Measurements from ENCODE around the gene RIIAD1. TPM values are rescaled to one million over a fixed set of nuclear protein-coding genes. Genes with fewer than 3 reads are reported as not detected.

Gene RIIAD1
- total RNA-seq, 1 donor from 2014 or later = not detected

GRCh38 chr1:151710187-151710840 is 11.0 kb upstream of the RIIAD1 start:
- TF ChIP-seq CTCF (IDR thresholded peaks at IDR 0.05; ENCODE audit: unreplicated experiment) = no peak
- H3K27me3 Mint-ChIP-seq (ENCODE audit: unreplicated experiment) = peaks cover 6% of the 10 kb centered on the region
- no peak overlapping the region for H3K27ac Mint-ChIP-seq (ENCODE audit: unreplicated experiment)
- DNase-seq (ENCODE audit: low spot score) = peak; percentile 46
- no peaks in the 10 kb centered on the region for H3K36me3 Mint-ChIP-seq (ENCODE audit: low read depth, unreplicated experiment)
- no peaks in the 10 kb centered on the region for H3K9me3 Mint-ChIP-seq (ENCODE audit: unreplicated experiment)
- H3K4me3 Mint-ChIP-seq (ENCODE audit: unreplicated experiment) = no peak overlapping the region
- H3K4me1 Mint-ChIP-seq (ENCODE audit: unreplicated experiment) = peaks cover 8% of the 10 kb centered on the region

- Mint-ChIP-seq H3K27ac (ENCODE audit: unreplicated experiment) (no peak overlapping the region), H3K9me3 (ENCODE audit: unreplicated experiment) (no peaks in the 10 kb centered on the region), H3K4me3 (ENCODE audit: unreplicated experiment) (no peak overlapping the region), H3K4me1 (ENCODE audit: unreplicated experiment) (peaks cover 6% of the 10 kb centered on the region), H3K27me3 (ENCODE audit: unreplicated experiment) (peaks cover 7% of the 10 kb centered on the region), H3K36me3 (ENCODE audit: low read depth, unreplicated experiment) (no peaks in the 10 kb centered on the region)
- no peak for TF ChIP-seq CTCF (IDR thresholded peaks at IDR 0.05; ENCODE audit: unreplicated experiment)
- no peak for DNase-seq (ENCODE audit: low spot score)
These were observed 10.1 kb upstream of the RIIAD1 start for GRCh38 chr1:151711044-151711800.

GRCh38 chr1:151711951-151712350 is 9.4 kb upstream of the RIIAD1 start:
- peaks cover 5% of the 10 kb centered on the region for H3K4me1 Mint-ChIP-seq (ENCODE audit: unreplicated experiment)
- H3K27ac Mint-ChIP-seq (ENCODE audit: unreplicated experiment) = no peak overlapping the region
- no peak for DNase-seq (ENCODE audit: low spot score)
- H3K4me3 Mint-ChIP-seq (ENCODE audit: unreplicated experiment) = no peak overlapping the region
- H3K9me3 Mint-ChIP-seq (ENCODE audit: unreplicated experiment) = no peaks in the 10 kb centered on the region
- no peak for TF ChIP-seq CTCF (IDR thresholded peaks at IDR 0.05; ENCODE audit: unreplicated experiment)
- H3K36me3 Mint-ChIP-seq (ENCODE audit: low read depth, unreplicated experiment) = no peaks in the 10 kb centered on the region
- H3K27me3 Mint-ChIP-seq (ENCODE audit: unreplicated experiment) = peaks cover 9% of the 10 kb centered on the region

- H3K27ac Mint-ChIP-seq (ENCODE audit: unreplicated experiment) = no peak overlapping the region
- no peaks in the 10 kb centered on the region for H3K9me3 Mint-ChIP-seq (ENCODE audit: unreplicated experiment)
- TF ChIP-seq CTCF (IDR thresholded peaks at IDR 0.05; ENCODE audit: unreplicated experiment) = no peak
- H3K36me3 Mint-ChIP-seq (ENCODE audit: low read depth, unreplicated experiment) = no peaks in the 10 kb centered on the region
- no peak overlapping the region for H3K4me3 Mint-ChIP-seq (ENCODE audit: unreplicated experiment)
- H3K27me3 Mint-ChIP-seq (ENCODE audit: unreplicated experiment) = peaks cover 12% of the 10 kb centered on the region
- DNase-seq (ENCODE audit: low spot score) = no peak
- peaks cover 6% of the 10 kb centered on the region for H3K4me1 Mint-ChIP-seq (ENCODE audit: unreplicated experiment)
These were observed 8.3 kb upstream of the RIIAD1 start for GRCh38 chr1:151713044-151713443.

GRCh38 chr1:151713874-151714273 is 7.4 kb upstream of the RIIAD1 start:
- H3K27ac Mint-ChIP-seq (ENCODE audit: unreplicated experiment) = no peak overlapping the region
- TF ChIP-seq CTCF (IDR thresholded peaks at IDR 0.05; ENCODE audit: unreplicated experiment) = no peak
- no peaks in the 10 kb centered on the region for H3K36me3 Mint-ChIP-seq (ENCODE audit: low read depth, unreplicated experiment)
- H3K27me3 Mint-ChIP-seq (ENCODE audit: unreplicated experiment) = peaks cover 16% of the 10 kb centered on the region
- no peak overlapping the region for H3K4me3 Mint-ChIP-seq (ENCODE audit: unreplicated experiment)
- no peaks in the 10 kb centered on the region for H3K9me3 Mint-ChIP-seq (ENCODE audit: unreplicated experiment)
- DNase-seq (ENCODE audit: low spot score) = no peak
- peaks cover 10% of the 10 kb centered on the region for H3K4me1 Mint-ChIP-seq (ENCODE audit: unreplicated experiment)

Measured in endothelial cell (in vitro differentiated cells).